AG09319 (cell line): ENCODE results near the gene PSMD2.

Source experiments
- DNase-seq: peaks from one replicate; pipeline ENCODE4 v3.0.0-alpha.2; 2010; ENCODE audit warnings: low read depth; ENCODE audit errors: extremely low read depth
- CTCF ChIP-seq: IDR thresholded peaks from 2 replicates; pipeline ENCODE4 v1.5.1; 2011; ENCODE audit warnings: low read depth, mild to moderate bottlenecking, inconsistent platforms, low read length, moderate library complexity

PSMD2 gene

GRCh38 chr3:184354121-184354728 is 55.2 kb downstream of the PSMD2 start:
- DNase-seq: no peak
- TF ChIP-seq CTCF: peak; percentile 76

GRCh38 chr3:184354754-184355153 is 55.7 kb downstream of the PSMD2 start:
- TF ChIP-seq CTCF: no peak
- no peak for DNase-seq

- no peak for TF ChIP-seq CTCF
- DNase-seq: no peak
These were observed 56.4 kb downstream of the PSMD2 start for GRCh38 chr3:184355261-184356040.

GRCh38 chr3:184357248-184358123 is 58.4 kb downstream of the PSMD2 start:
- no peak for DNase-seq
- no peak for TF ChIP-seq CTCF

- TF ChIP-seq CTCF: no peak
- no peak for DNase-seq
These were observed 59.2 kb downstream of the PSMD2 start for GRCh38 chr3:184358124-184358767.
